Measurements from ENCODE around the gene L3MBTL3.

L3MBTL3 gene

GRCh38 chr6:129980821-129981220, 37.6 kb upstream of the L3MBTL3 start:
- Histone ChIP-seq H3K27ac (no peak overlapping the region), H3K36me3 (ENCODE audit: insufficient read depth) (no peaks in the 10 kb centered on the region), H2AFZ (ENCODE audit: low read depth) (no peak overlapping the region), H3K4me3 (IDR thresholded peaks at IDR 0.05; ENCODE audit: insufficient read depth, low read depth, low read length) (no peak overlapping the region), H4K20me1 (ENCODE audit: insufficient read depth) (no peaks in the 10 kb centered on the region), H3K4me2 (no peak overlapping the region), H3K4me1 (ENCODE audit: low read depth, poor library complexity, severe bottlenecking) (no peaks in the 10 kb centered on the region), H3K27me3 (ENCODE audit: insufficient read depth, low read depth) (no peaks in the 10 kb centered on the region), H3K79me2 (ENCODE audit: insufficient read depth, low read depth) (no peaks in the 10 kb centered on the region), H3K9ac (no peak overlapping the region)
- no peak for TF ChIP-seq CTCF (conservative IDR thresholded peaks at IDR 0.05; ENCODE audit: low read depth, low read length)

DNA sequence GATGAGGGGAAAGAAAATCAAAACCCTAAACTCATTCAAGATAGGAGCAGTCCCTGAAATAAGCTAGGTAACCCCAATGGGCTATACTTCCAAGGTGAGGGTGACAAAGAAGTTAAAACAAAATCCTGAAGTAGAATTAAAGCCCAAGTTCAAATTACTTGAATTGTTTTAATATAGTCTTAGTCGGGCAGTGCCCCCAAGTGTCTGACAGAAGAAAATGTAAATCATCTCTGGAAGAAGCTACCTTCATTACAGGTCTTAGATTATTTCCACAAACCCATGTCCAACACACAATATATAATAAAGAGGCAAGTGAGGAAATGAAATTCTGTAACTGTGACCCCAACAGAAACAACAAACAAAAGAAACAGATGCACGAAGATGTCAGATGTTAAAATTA, 36.8 kb upstream of the L3MBTL3 start:
- H3K4me3 ChIP-seq (IDR thresholded peaks at IDR 0.05; ENCODE audit: insufficient read depth, low read depth, low read length), result no peak overlapping the region
- H4K20me1 ChIP-seq (ENCODE audit: insufficient read depth), result no peaks in the 10 kb centered on the region
- no peaks in the 10 kb centered on the region for H3K4me1 ChIP-seq (ENCODE audit: low read depth, poor library complexity, severe bottlenecking)
- TF ChIP-seq CTCF (conservative IDR thresholded peaks at IDR 0.05; ENCODE audit: low read depth, low read length), result no peak
- H2AFZ ChIP-seq (ENCODE audit: low read depth), result no peak overlapping the region
- H3K27ac ChIP-seq, result no peak overlapping the region
- H3K27me3 ChIP-seq (ENCODE audit: insufficient read depth, low read depth), result no peaks in the 10 kb centered on the region
- H3K36me3 ChIP-seq (ENCODE audit: insufficient read depth), result no peaks in the 10 kb centered on the region
- H3K9ac ChIP-seq, result no peak overlapping the region
- no peaks in the 10 kb centered on the region for H3K79me2 ChIP-seq (ENCODE audit: insufficient read depth, low read depth)
- H3K4me2 ChIP-seq, result no peak overlapping the region

DNA sequence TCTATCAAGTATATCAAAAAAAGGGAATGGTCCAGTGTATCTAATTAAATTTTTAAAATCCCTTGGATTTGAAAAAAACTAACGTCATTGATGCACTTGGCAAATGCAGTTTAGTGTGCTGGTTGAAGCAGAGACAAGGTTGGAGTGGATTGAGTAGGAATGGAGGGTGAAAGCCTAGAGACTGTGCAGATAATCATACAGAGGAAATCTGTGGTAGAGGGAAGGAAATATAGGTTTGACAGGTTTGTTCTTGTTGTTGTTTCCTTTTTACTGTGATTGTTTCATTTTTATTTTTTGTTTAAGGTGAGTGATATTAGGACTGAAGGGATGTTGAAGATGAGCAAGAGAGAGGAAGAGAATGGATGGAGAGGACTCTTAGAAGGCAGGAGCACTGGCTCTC, 29.0 kb upstream of the L3MBTL3 start:
- no peak for TF ChIP-seq CTCF (conservative IDR thresholded peaks at IDR 0.05; ENCODE audit: low read depth, low read length)
- H3K9ac ChIP-seq, result no peak overlapping the region

DNA sequence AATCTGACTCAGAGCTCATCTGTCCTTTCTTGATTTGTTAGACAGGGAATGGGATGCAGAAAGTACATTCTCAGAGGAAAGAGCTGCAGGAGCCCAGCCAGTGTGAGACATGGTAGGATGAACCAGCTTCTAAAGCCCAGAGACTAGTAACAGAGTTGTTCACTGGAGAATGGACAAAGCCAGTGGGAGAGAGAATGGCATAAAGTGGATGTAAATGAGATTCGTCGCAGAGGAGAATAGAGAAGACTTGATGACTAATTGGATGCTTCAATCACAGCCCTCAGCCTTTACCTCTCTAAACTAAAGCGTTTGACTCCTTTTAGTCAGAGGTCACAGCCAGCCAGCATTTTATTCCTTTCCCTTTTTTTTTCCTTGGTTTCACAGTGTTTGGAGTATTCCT, 25.5 kb upstream of the L3MBTL3 start:
- Histone ChIP-seq H3K27me3 (ENCODE audit: insufficient read depth, low read depth) (no peaks in the 10 kb centered on the region), H3K79me2 (ENCODE audit: insufficient read depth, low read depth) (no peaks in the 10 kb centered on the region), H4K20me1 (ENCODE audit: insufficient read depth) (no peaks in the 10 kb centered on the region), H2AFZ (ENCODE audit: low read depth) (no peak overlapping the region), H3K9ac (no peak overlapping the region), H3K4me2 (no peak overlapping the region), H3K4me3 (IDR thresholded peaks at IDR 0.05; ENCODE audit: insufficient read depth, low read depth, low read length) (no peak overlapping the region), H3K27ac (0 out of 2 replicates have a peak overlapping the region, but pooled peaks have one; percentile 81), H3K36me3 (ENCODE audit: insufficient read depth) (no peaks in the 10 kb centered on the region), H3K4me1 (ENCODE audit: low read depth, poor library complexity, severe bottlenecking) (peaks cover 39% of the 10 kb centered on the region)
- no peak for TF ChIP-seq CTCF (conservative IDR thresholded peaks at IDR 0.05; ENCODE audit: low read depth, low read length)

More for the DNA sequence above, 29.0 kb upstream of the L3MBTL3 start:
- H2AFZ ChIP-seq (ENCODE audit: low read depth), result no peak overlapping the region
- H3K4me1 ChIP-seq (ENCODE audit: low read depth, poor library complexity, severe bottlenecking), result peaks cover 17% of the 10 kb centered on the region
- H3K4me3 ChIP-seq (IDR thresholded peaks at IDR 0.05; ENCODE audit: insufficient read depth, low read depth, low read length), result no peak overlapping the region
- H3K27ac ChIP-seq, result no peak overlapping the region
- no peaks in the 10 kb centered on the region for H4K20me1 ChIP-seq (ENCODE audit: insufficient read depth)
- no peaks in the 10 kb centered on the region for H3K36me3 ChIP-seq (ENCODE audit: insufficient read depth)
- H3K27me3 ChIP-seq (ENCODE audit: insufficient read depth, low read depth), result no peaks in the 10 kb centered on the region
- no peaks in the 10 kb centered on the region for H3K79me2 ChIP-seq (ENCODE audit: insufficient read depth, low read depth)
- no peak overlapping the region for H3K4me2 ChIP-seq
